NCI-H774 (cell line): ENCODE measurements around the gene SPEG.
"Not testable (repeated sequence)": the region's sequence is repeated elsewhere in the genome, so short reads cannot be mapped to it uniquely, and the experiment has no call there.

Source experiments
- DNase-seq: peaks from one replicate; lab custom pipeline; 2025; lab: John Stamatoyannopoulos, UW

Gene SPEG

DNA sequence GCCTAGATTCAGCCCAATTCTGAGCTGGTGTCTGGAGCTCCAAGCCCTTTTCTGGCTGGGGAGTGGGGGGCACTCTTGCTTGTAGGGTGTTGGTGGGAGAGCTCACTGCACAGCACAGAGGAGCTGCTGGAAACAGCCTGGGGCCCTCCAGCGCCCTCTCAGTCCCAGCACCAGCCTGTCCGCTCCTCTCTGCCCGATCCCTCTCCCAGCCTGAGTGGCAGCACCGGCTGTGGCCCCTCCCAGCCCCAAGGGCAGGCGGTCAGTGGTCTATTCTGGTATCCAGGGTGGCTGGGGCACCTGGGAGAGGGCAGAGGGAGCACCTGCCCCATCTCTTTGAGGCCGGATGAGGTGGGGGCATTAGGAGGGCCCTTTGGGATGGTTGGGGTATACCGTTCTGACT lies 29.7 kb upstream of the SPEG start:
- no peak for DNase-seq

GRCh38 chr2:219405451-219405850 lies 29.2 kb upstream of the SPEG start:
- DNase-seq, result no peak

GRCh38 chr2:219405958-219406860 lies 28.4 kb upstream of the SPEG start:
- DNase-seq, result no peak

DNA sequence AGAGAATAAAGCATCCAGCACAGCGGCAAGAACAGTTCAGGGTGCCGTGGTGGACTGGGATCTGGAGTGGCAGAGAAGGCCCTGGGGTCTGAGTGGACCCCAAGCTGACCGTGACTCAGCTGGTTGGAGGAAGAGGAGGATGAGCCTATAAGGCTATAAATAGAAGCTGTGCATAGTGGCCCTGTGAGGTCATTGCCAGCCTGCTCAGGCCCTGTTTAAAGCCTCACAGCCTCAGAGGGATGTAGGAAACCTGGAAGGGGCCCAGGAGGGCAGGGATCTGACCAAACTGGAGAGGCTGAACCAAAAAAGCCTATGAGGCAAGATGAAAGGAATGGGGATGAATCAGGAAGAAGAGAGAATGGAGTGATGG lies 27.8 kb upstream of the SPEG start:
- no peak for DNase-seq

- DNase-seq, result not testable (repeated sequence)
Observed at GRCh38 chr2:219407343-219407742, 27.3 kb upstream of the SPEG start.

DNA sequence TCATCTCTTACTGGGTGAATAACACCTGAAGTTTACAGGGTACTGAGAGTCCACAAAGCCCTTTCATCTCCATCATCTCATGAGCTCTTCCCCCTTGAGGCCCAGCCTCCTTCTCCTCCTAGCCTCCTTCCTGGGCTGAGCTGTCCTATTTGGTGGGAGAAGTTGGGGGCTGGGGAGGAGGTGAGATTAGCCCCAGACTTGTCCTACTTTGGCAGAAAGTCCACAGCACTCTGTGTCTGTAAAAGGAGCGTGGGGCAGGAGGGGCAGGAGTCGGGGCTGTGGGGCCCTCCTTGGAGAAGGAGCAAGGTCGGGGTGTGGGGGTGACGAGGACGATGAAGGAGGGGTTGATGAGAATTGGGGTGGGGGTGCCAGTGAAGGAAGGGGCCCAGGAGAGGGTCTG lies 26.4 kb upstream of the SPEG start:
- no peak for DNase-seq

DNA sequence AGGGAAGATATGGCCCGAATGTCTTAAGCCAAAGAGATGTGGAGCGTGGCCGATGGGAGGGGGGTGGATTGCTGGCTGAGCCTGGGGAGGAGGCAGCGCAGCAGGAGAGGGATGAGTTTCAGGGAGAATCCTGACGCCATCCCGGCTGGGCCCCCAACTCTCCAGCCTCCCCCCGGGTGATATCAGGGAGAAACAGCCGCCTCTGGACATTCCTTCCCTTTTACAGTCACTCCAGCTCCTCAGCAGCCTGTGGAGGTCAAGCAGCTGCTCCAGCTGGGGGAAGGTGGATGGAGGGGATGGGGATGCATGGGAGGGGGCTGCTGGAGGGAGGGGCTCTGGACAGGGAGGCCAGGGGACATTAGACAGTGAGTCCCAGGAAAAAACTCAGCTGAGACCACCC lies 26.0 kb upstream of the SPEG start:
- DNase-seq, result no peak

- DNase-seq, result no peak
Observed at GRCh38 chr2:219409619-219410018, 25.0 kb upstream of the SPEG start.

GRCh38 chr2:219410390-219410789 lies 24.3 kb upstream of the SPEG start:
- DNase-seq, result no peak

GRCh38 chr2:219414857-219415256 lies 19.8 kb upstream of the SPEG start:
- DNase-seq, result no peak

DNA sequence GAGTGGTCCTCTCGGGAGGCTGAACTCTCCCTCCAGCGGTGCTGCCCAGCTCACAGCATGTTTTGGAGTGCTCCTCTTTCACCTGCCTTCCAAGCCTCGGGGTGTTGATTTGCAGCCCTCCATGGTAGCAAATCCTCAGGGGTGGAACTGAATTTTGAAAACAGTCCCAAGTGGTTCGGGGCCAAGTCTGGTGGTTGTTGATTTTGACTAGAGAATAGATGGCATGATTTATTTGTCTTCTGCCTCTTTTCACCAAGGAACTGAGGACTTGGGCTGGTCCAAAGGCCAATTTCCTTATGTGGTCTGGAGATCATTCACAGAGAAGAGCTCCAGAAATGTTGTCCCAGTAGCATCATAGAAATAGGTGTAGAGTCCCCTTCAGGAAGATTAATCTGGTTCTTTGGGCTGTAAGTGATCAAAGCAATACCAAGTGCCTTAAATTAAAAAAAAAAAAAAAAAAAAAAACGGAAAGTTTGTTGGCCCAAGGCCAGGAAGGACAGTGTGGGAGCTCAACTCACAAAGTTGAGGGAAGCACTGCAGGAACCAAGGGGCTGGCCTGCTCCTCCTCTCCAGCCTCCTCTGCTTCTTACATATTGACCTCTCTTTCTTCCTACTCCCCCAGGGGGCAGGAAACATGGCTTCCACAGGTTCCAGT lies 18.9 kb upstream of the SPEG start:
- DNase-seq, result no peak

GRCh38 chr2:219416235-219416602 lies 18.4 kb upstream of the SPEG start:
- DNase-seq, result no peak

DNA sequence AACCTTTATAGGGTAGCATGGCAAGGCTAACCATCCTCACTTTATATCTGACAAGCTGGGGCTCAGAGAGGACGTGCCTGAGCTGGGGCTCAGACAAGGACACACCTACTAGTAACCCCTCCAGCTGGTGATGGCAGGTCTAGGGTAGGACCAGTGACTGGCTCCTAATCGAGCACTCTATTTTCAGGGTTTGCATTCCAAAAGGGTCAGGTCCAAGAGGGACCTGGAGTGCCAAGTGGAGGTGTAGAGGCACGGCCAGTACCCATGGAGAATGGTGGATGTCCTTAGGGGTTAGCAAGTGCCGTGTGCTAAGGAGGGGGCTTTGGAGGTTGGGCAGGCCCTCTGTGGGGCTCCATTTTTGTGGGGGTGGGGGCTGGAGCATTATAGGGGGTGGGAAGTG lies 17.7 kb upstream of the SPEG start:
- no peak for DNase-seq

DNA sequence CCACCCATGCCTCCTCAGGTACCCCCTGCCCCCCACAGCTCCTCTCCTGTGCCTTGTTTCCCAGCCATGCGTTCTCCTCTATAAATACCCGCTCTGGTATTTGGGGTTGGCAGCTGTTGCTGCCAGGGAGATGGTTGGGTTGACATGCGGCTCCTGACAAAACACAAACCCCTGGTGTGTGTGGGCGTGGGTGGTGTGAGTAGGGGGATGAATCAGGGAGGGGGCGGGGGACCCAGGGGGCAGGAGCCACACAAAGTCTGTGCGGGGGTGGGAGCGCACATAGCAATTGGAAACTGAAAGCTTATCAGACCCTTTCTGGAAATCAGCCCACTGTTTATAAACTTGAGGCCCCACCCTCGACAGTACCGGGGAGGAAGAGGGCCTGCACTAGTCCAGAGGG lies 17.3 kb upstream of the SPEG start:
- no peak for DNase-seq

DNA sequence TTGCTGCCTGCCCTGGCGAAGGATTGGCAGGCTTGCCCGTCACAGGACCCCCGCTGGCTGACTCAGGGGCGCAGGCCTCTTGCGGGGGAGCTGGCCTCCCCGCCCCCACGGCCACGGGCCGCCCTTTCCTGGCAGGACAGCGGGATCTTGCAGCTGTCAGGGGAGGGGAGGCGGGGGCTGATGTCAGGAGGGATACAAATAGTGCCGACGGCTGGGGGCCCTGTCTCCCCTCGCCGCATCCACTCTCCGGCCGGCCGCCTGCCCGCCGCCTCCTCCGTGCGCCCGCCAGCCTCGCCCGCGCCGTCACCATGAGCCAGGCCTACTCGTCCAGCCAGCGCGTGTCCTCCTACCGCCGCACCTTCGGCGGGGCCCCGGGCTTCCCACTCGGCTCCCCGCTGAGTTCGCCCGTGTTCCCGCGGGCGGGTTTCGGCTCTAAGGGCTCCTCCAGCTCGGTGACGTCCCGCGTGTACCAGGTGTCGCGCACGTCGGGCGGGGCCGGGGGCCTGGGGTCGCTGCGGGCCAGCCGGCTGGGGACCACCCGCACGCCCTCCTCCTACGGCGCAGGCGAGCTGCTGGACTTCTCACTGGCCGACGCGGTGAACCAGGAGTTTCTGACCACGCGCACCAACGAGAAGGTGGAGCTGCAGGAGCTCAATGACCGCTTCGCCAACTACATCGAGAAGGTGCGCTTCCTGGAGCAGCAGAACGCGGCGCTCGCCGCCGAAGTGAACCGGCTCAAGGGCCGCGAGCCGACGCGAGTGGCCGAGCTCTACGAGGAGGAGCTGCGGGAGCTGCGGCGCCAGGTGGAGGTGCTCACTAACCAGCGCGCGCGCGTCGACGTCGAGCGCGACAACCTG lies 16.3 kb upstream of the SPEG start, which contains the start of gene DES:
TSS of gene DES (plus strand) at position 223 of the 857 bp plus-strand sequence. CDS start at position 309, 86 bp downstream.
- DNase-seq, result no peak

DNA sequence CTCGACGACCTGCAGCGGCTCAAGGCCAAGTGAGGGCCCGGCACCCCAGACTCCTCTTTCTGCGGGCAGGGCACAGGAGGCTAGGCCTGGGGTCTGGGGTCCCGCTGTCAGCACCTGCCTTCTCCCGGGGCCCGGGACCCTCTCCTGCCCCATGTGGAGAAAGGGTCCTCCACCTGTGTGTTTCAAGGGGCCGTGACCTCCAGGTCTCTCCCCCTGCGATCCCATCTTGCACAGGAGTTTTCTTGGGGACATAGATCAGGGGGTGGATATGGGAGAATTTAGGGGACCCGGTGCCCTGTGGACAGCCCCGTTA lies 15.7 kb upstream of the SPEG start:
- DNase-seq, result no peak

DNA sequence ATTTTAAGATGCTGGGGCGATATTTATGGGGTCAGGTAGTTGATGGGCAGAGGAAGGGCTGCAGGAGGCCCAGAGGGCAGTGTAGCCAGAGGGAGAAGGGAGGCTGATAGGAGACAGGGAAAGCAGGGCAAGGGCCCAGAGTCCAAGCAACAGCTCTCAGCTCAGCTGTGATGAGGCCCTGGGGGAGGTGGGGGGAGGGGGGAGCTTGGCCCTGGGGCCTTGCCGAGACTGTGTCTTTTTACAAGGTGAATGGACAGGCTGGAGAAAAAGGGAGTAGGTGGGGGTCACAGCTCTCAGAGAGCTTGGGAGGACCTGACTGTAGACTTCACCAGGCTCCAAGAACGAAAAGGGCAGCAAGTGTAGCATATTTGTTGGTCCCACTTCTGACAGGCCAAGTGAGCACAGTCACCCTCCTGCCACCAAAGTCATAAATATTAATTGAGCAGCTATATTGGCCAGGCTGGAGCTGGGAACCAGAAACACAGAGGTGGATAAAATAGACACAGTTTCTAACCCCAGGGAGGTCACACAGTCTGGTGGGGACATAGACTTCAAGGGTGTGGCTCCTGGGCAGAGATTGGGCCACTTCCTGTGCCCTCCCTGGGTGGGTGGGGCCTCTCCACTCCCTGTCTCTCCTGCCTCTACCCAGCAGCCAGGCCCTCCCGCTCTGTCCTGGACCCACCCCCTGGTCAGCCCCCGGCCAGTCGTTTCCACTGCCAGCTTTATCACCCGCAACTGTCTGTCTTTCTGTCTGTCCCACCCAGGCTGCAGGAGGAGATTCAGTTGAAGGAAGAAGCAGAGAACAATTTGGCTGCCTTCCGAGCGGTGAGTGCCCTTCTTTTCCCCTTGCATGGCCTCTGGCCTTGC lies 15.1 kb upstream of the SPEG start:
- no peak for DNase-seq

GRCh38 chr2:219420687-219421086 lies 14.0 kb upstream of the SPEG start:
- DNase-seq, result no peak

DNA sequence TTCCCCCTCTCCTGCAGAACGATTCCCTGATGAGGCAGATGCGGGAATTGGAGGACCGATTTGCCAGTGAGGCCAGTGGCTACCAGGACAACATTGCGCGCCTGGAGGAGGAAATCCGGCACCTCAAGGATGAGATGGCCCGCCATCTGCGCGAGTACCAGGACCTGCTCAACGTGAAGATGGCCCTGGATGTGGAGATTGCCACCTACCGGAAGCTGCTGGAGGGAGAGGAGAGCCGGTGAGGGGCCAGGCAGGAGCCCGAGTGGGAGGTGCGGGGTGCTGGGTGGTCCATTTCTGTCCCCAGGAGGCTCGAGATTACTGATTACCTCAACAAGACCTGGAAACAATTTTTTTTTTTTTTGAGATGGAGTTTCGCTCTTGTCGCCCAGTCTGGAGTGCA lies 13.3 kb upstream of the SPEG start:
- no peak for DNase-seq

- no peak for DNase-seq
Observed at GRCh38 chr2:219422952-219423534, 11.6 kb upstream of the SPEG start.

DNA sequence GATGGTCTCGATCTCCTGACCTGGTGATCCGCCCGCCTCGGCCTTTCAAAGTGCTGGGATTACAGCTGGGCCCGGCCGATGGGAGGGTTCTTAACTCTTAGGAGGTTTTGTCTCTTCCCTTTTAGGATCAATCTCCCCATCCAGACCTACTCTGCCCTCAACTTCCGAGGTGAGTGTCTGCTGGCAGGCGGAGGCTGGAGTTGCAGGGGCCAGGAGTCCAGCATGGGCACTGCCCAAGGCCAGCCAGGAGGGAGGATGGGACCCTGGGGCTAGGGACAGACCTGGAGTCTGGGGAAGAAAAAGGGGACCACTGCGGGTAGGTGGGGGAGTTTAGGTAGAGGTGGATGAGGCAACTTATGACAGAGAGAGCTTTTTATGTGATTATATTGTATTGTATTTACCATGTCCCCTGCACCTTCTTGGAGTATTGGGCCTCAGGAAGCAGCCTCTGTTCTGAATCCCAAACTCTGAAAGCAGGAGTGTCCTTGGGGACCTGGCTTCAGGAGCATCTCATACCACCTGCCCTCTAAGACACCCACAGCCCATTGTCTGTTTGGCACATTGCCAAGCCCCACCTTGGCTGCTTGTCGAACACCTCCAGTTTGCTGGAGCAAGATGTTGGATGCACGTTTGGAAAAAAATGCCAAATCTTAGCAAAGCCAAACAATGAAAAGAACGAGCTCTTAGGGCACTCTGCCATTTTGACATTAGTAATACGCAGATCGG lies 10.8 kb upstream of the SPEG start:
- no peak for DNase-seq
